IMR-90 (cell line): ENCODE measurements around the gene UTP14A. TPM values are rescaled to one million over a fixed set of nuclear protein-coding genes. Genes with fewer than 3 reads are reported as not detected.

Experiments
- ATAC-seq: fragments of 200-7000 bp; cut with Tn5 transposase; 2 replicates; pipeline ENCODE4 v1.9.1; 2020; ENCODE audit warnings: low read depth, mild to moderate bottlenecking, moderate library complexity
- BruUV-seq: library from RNA; stranded (reverse); fragments of 400-500 nt; replicated peaks from 2 replicates; lab custom pipeline; 2021; lab: Mats Ljungman, UMichigan
- CTCF ChIA-PET: fragments of 300-600 bp; formaldehyde crosslinking; extraction: SDS; loops from one replicate; lab custom pipeline; 2021; ENCODE audit warnings: antibody characterized with exemption; lab: Yijun Ruan, JAX
- POLR2A ChIA-PET: fragments of 300-600 bp; sonication (Branson Sonifier 250); formaldehyde crosslinking; loops from one replicate; lab custom pipeline; 2022; ENCODE audit warnings: antibody characterized with exemption; ENCODE audit not compliant: unreplicated experiment; lab: Charles Lee
- DNase-seq: peaks from one replicate; pipeline ENCODE4 v3.0.0; 2013
- H2AFZ ChIP-seq: replicated peaks from 2 replicates; pipeline ENCODE3; 2013; ENCODE audit warnings: low read length, mild to moderate bottlenecking; ENCODE audit not compliant: poor library complexity
- H2AK5ac ChIP-seq: 2 replicates; pipeline ENCODE4 v1.6.1; 2013; ENCODE audit warnings: low read depth, low read length, inconsistent platforms
- H2AK9ac ChIP-seq: replicated peaks from 2 replicates; pipeline ENCODE3; 2013; ENCODE audit warnings: mild to moderate bottlenecking, low read depth, low read length, moderate library complexity; ENCODE audit not compliant: poor library complexity
- H2BK120ac ChIP-seq: 2 replicates; pipeline ENCODE4 v1.6.1; 2013; ENCODE audit warnings: low read depth, low read length, inconsistent platforms
- H2BK15ac ChIP-seq: 3 replicates; pipeline ENCODE4 v1.6.1; 2013; ENCODE audit warnings: low read depth, low read length, inconsistent platforms
- H2BK20ac ChIP-seq: 2 replicates; pipeline ENCODE4 v1.6.1; 2013; ENCODE audit warnings: low read depth, mild to moderate bottlenecking, inconsistent platforms, low read length, moderate library complexity
- H2BK5ac ChIP-seq: 2 replicates; pipeline ENCODE4 v1.6.1; 2013; ENCODE audit warnings: mild to moderate bottlenecking, low read depth, low read length, inconsistent platforms; ENCODE audit not compliant: poor library complexity, severe bottlenecking
- H3K14ac ChIP-seq: replicated peaks from 2 replicates; pipeline ENCODE4 v1.6.1; 2013; ENCODE audit warnings: low read depth, low read length, inconsistent platforms
- H3K18ac ChIP-seq: 2 replicates; pipeline ENCODE4 v1.6.1; 2013; ENCODE audit warnings: low read depth, low read length, control low read depth
- H3K23ac ChIP-seq: 2 replicates; pipeline ENCODE4 v1.6.1; 2013; ENCODE audit warnings: low read depth, low read length, inconsistent platforms
- H3K27ac ChIP-seq: 2 replicates; pipeline ENCODE4 v1.5.1; 2013; ENCODE audit warnings: mild to moderate bottlenecking, control low read depth, low read length; ENCODE audit not compliant: insufficient read depth
- H3K27me3 ChIP-seq: 2 replicates; pipeline ENCODE4 v1.6.1; 2013; ENCODE audit warnings: low read length; ENCODE audit not compliant: control insufficient read depth, insufficient read depth
- H3K36me3 ChIP-seq: 2 replicates; pipeline ENCODE4 v1.6.1; 2013; ENCODE audit warnings: low read length, mixed read lengths; ENCODE audit not compliant: control insufficient read depth, insufficient read depth
- H3K4ac ChIP-seq: 2 replicates; pipeline ENCODE4 v1.6.1; 2013; ENCODE audit warnings: low read depth, low read length, inconsistent platforms
- H3K4me1 ChIP-seq: 2 replicates; pipeline ENCODE4 v1.6.1; 2013; ENCODE audit warnings: low read length, mixed read lengths; ENCODE audit not compliant: control insufficient read depth, insufficient read depth
- H3K4me2 ChIP-seq: 2 replicates; pipeline ENCODE4 v1.6.1; 2013; ENCODE audit warnings: low read depth, mild to moderate bottlenecking, control low read depth, low read length, moderate library complexity
- H3K4me3 ChIP-seq: 2 replicates; pipeline ENCODE4 v1.5.1; 2013; ENCODE audit warnings: low read depth, mild to moderate bottlenecking, control low read depth, low read length, moderate library complexity; ENCODE audit not compliant: insufficient read depth
- H3K56ac ChIP-seq: 2 replicates; pipeline ENCODE4 v1.6.1; 2013; ENCODE audit warnings: low read length, inconsistent platforms; ENCODE audit not compliant: insufficient read depth; ENCODE audit errors: extremely low read depth
- H3K79me1 ChIP-seq, 2 experiments: 2 replicates each; pipeline ENCODE4 v1.6.1; 2013; ENCODE audit warnings: low read length in 2 of 2, inconsistent platforms in 1 of 2, low read depth in 1 of 2
- H3K9ac ChIP-seq: 2 replicates; pipeline ENCODE4 v1.6.1; 2013; ENCODE audit warnings: low read depth, low read length, control low read depth
- H3K9me1 ChIP-seq: 2 replicates; pipeline ENCODE4 v1.6.1; 2013; ENCODE audit warnings: low read length, inconsistent platforms; ENCODE audit not compliant: insufficient read depth
- H3K9me3 ChIP-seq: 2 replicates; pipeline ENCODE4 v1.6.1; 2013; ENCODE audit warnings: low read length; ENCODE audit not compliant: control insufficient read depth, insufficient read depth
- H4K20me1 ChIP-seq: 2 replicates; pipeline ENCODE4 v1.6.1; 2013; ENCODE audit warnings: low read length, inconsistent platforms; ENCODE audit not compliant: insufficient read depth
- H4K5ac ChIP-seq: 2 replicates; pipeline ENCODE4 v1.6.1; 2013; ENCODE audit warnings: mild to moderate bottlenecking, low read depth, low read length, control low read depth
- H4K8ac ChIP-seq, 2 experiments: 2 replicates each; pipeline ENCODE4 v1.6.1; 2013; ENCODE audit warnings: low read depth in 2 of 2, low read length in 2 of 2, control low read depth in 1 of 2, inconsistent platforms in 1 of 2
- H4K91ac ChIP-seq: 2 replicates; pipeline ENCODE4 v1.6.1; 2013; ENCODE audit warnings: low read depth, low read length, inconsistent platforms; ENCODE audit not compliant: insufficient read depth
- CEBPB ChIP-seq: IDR thresholded peaks from 2 replicates; pipeline ENCODE4 v1.6.1; 2012; ENCODE audit warnings: low read depth, low read length, improper control_type of control experiment
- MAZ ChIP-seq: IDR thresholded peaks from 2 replicates; pipeline ENCODE4 v1.6.1; 2012; ENCODE audit warnings: low read depth, mild to moderate bottlenecking, low read length, improper control_type of control experiment, moderate library complexity, borderline replicate concordance
- WGBS, 2 experiments: methylation state at CpG; one replicate each; pipeline versions ENCODE4 v1.1.5 to v1.1.7; 2013; ENCODE audit warnings: missing lambda C conversion rate in 2 of 2; ENCODE audit not compliant: insufficient read length in 1 of 2; ENCODE audit errors: extremely low coverage in 2 of 2; 5-methylcytosine and 5-hydroxymethylcytosine counted together
- dilution Hi-C: fragments of 300-500 bp; cut with HindIII; formaldehyde crosslinking; loops from one replicate; pipeline ENCODE4 v1.14.3; 2018; ENCODE audit warnings: low sequenced_read_pairs; ENCODE audit not compliant: unreplicated experiment
- in situ Hi-C: fragments of 300-500 bp; cut with MboI; formaldehyde crosslinking; loops from 3 replicates; pipeline ENCODE4 v1.14.3; 2019; ENCODE audit warnings: low sequenced_read_pairs, inconsistent platforms, mixed read lengths
- intact Hi-C: fragments of 100-400 bp; cut with micrococcal nuclease; formaldehyde crosslinking; loops from 2 replicates; pipeline ENCODE4 v1.10.0; 2022
- polyA plus RNA-seq, 3 experiments: library from polyadenylated mRNA; depleted of rRNA; stranded (reverse); fragments of >200 nt; gene quantifications; 2 replicates each; pipeline ENCODE4 v1.2.3, GENCODE V29; 2012; ENCODE audit warnings: low replicate concordance in 1 of 3
- total RNA-seq: library from RNA; depleted of rRNA; stranded (reverse); fragments of >200 nt; gene quantifications from 2 replicates; pipeline ENCODE4 v1.2.3, GENCODE V29; 2012

Gene UTP14A
- total and polyA plus RNA-seq, 2 of the 4 experiments (the other 2 are of a cell fraction), result 13.8 to 15.2 TPM

GRCh38 chrX:129945131-129945530 is 39.2 kb downstream of the UTP14A start:
- no peak overlapping the region for H2AK9ac ChIP-seq
- no peaks in the 10 kb centered on the region for H3K4me1 ChIP-seq
- dilution Hi-C loops, result no loop called here
- no peak overlapping the region for H4K8ac ChIP-seq
- peak; percentile 44 for ATAC-seq
- TF ChIP-seq MAZ (no peak), CEBPB (peak; percentile 51)
- no peak overlapping the region for H2BK5ac ChIP-seq
- no peak overlapping the region for H4K91ac ChIP-seq
- H2AFZ ChIP-seq, result no peak overlapping the region
- no peak overlapping the region for H3K18ac ChIP-seq
- no peaks in the 10 kb centered on the region for H3K36me3 ChIP-seq
- H3K79me1 ChIP-seq, result no peaks in the 10 kb centered on the region
- H3K4me3 ChIP-seq, result no peak overlapping the region
- no peak overlapping the region for H2BK120ac ChIP-seq
- WGBS, 2 experiments, result no CpG with 5 or more reads among the region's 1 CpG
- intact Hi-C loops, result no loop called here
- no peaks in the 10 kb centered on the region for H3K9me1 ChIP-seq
- H4K20me1 ChIP-seq, result no peaks in the 10 kb centered on the region
- DNase-seq, result peak; percentile 22
- in situ Hi-C loops, result no loop called here
- no peak overlapping the region for H3K27ac ChIP-seq
- H2BK15ac ChIP-seq, result no peak overlapping the region
- no peak overlapping the region for H3K23ac ChIP-seq
- H3K4ac ChIP-seq, result no peak overlapping the region
- H2BK20ac ChIP-seq, result no peak overlapping the region
- no peak overlapping the region for H3K14ac ChIP-seq
- H3K27me3 ChIP-seq, result peaks cover 7% of the 10 kb centered on the region
- H3K9me3 ChIP-seq, result no peaks in the 10 kb centered on the region
- ChIA-PET POLR2A (no interaction called here), CTCF (no interaction called here)
- H3K4me2 ChIP-seq, result no peak overlapping the region
- no peak overlapping the region for H3K9ac ChIP-seq
- no peak overlapping the region for H2AK5ac ChIP-seq
- no peak overlapping the region for H4K5ac ChIP-seq
- BruUV-seq, result no TSS peak
- H3K56ac ChIP-seq, result no peak overlapping the region
